GM18519 (cell line): ENCODE data around the gene CNOT4.
"Not testable (repeated sequence)": the region's sequence is repeated elsewhere in the genome, so short reads cannot be mapped to it uniquely, and the experiment has no call there.

Experiments
- ATAC-seq: cut with Tn5 transposase; IDR thresholded peaks from one replicate; pipeline ENCODE4 v1.9.1; 2021; ENCODE audit warnings: mild to moderate bottlenecking, moderate library complexity; ENCODE audit not compliant: unreplicated experiment, low FRiP score

CNOT4 gene

GRCh38 chr7:135370656-135371055, 139.2 kb downstream of the CNOT4 start:
- no peak for ATAC-seq

GRCh38 chr7:135369405-135369804, 140.5 kb downstream of the CNOT4 start:
- ATAC-seq, result no peak

GRCh38 chr7:135368416-135369186, 141.3 kb downstream of the CNOT4 start:
- no peak for ATAC-seq

DNA sequence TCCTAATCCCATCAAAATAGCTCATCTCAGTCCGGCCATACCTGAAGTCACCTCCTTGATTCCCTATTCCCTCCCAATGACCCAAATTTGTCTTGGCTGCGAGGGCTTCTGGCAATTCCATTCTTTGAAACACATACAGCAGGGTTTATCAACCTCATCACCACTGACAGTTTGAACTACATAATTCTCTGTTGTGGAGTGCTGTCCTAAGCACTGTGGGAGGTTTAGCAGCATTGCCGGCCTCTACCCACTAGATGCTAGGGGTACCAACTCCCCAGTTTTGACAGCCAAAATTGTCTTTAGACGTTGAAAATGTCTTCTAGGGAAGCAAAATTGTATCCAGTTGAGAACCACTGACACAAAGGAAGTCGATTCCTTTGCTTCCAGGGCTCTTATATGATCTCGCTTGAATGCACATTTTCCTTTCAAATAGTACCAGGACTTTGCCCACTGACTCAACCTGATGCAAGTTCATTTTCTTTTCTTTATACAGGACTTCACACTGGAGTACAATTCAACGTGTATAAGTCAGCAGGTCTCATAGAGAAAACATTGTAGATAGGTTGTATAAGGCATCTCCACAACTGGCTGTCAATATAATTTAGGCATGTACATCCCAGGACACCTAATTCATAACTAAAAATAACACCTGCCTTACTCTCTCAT, 142.9 kb downstream of the CNOT4 start:
- no peak for ATAC-seq

DNA sequence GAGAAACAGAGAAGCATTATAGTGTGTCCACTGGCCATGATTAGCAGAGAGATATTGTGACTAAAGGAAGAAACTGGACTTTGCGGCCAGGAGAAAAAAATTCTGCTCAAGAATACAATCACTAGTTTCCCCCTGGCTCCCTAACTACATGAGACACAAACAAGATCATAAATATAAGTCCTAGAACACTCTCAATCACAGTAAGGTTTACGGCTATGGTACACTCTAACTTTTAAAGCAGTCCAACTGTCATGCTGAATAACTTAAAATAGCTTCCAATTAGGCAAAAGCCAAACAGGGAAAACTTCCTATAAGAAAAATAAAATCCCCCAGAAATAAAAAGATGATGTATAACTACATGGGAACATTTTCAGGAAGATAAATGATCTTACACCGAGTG, 144.2 kb downstream of the CNOT4 start:
- no peak for ATAC-seq

DNA sequence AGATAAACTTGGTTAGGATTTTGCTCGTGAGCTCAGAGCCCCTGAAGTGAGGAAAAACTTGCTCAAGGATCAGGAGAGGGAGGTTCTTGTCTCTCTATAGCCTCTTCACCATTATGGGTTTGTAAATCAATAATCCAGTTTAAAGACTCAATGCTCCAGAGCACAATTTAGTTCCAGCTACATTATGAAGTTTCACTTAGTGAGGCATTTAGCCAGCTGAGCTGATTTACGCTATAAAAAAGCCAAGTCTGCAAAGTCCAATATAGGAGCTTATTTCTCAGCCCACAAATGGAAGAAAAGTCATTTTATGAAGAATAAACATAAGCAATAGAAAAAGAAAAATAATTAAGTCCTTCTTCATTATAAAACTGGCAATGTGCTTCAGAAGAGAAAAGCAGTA, 145.7 kb downstream of the CNOT4 start:
- ATAC-seq, result no peak

- no peak for ATAC-seq
Observed at GRCh38 chr7:135362871-135363270, 147.0 kb downstream of the CNOT4 start.

GRCh38 chr7:135361788-135362187, 148.1 kb downstream of the CNOT4 start:
- no peak for ATAC-seq

DNA sequence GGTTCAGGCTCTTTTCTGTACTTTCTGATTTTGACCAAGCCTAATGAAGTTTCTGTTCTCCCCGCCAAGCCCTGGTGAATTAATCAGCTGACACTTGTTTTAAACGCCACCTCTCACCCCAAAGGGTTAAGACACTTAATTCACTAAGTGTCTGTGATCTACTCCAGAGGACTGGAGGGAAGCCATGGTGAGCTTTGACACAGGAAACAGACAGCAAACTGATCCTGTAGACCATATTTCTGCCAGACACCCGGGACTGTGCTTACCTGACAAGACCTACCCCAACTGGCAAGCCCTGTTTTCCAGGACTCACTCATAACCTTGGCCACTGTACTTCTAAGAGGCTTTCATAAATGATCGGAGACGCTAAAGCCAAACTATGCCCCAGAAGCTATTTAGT, 150.3 kb downstream of the CNOT4 start:
- no peak for ATAC-seq

- no peak for ATAC-seq
Observed at GRCh38 chr7:135355377-135356048, 154.4 kb downstream of the CNOT4 start.

- no peak for ATAC-seq
Observed at GRCh38 chr7:135353832-135354231, 156.1 kb downstream of the CNOT4 start.

DNA sequence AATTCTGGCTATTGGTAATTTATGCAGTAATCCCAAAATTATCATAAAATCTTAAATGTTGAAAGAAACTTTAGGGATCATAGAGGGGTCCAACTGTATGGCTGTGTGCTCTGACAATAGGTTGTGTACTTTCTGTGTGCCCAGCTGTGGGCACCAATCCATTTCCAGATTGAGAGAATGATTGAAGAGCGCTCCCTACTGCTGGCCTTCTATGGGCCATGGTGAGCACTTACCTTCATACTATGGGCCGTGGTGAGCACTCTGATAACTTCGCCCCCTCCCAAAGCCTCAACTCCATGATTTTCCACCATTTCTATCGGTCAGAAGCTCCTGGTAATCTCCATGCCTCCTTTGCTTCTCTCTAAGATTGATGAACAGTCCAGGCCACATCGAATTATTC, 157.6 kb downstream of the CNOT4 start:
- ATAC-seq, result no peak

- not testable (repeated sequence) for ATAC-seq
Observed at GRCh38 chr7:135351070-135351469, 158.8 kb downstream of the CNOT4 start.

DNA sequence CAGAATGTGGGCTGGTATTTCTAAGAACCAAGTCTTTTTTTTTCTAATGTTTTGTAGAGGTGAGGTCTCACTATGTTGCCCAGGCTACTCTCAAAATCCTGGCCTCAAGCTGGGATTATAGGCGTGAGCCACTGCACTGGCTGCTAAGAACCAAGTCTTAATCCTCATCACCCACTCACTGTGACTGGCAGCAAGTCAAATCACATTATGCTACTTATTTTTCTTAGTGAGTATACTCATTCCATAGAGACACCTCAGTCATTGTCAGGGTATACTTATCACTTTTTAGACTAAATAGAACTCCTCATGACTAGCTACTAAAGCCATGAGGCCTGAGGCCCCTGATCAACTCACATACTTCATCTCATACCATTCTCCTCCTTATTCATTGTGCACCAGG, 160.2 kb downstream of the CNOT4 start:
- ATAC-seq, result no peak

GRCh38 chr7:135348493-135348892, 161.4 kb downstream of the CNOT4 start:
- no peak for ATAC-seq

GRCh38 chr7:135343361-135343760, 166.5 kb downstream of the CNOT4 start:
- ATAC-seq, result no peak

DNA sequence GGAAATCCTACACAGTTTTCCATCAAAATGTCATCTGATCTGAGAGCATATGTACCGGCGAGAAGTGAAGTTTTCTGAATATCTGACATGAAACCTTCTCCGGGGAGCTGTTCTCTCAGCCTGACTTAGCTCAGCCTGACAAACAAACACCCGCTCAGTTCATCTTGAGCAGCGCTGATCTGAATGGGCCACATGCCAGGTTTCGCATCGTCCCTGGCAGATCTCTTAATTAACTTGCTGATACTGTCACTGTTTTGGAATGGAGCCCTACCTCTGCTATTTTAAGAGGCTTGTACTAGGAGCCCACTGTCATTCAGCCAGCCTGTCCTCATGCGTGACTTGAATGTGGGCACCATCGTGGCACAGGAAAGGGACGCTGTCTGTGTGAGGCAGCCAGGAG, 167.0 kb downstream of the CNOT4 start:
- no peak for ATAC-seq

- no peak for ATAC-seq
Observed at GRCh38 chr7:135341049-135341448, 168.9 kb downstream of the CNOT4 start.

DNA sequence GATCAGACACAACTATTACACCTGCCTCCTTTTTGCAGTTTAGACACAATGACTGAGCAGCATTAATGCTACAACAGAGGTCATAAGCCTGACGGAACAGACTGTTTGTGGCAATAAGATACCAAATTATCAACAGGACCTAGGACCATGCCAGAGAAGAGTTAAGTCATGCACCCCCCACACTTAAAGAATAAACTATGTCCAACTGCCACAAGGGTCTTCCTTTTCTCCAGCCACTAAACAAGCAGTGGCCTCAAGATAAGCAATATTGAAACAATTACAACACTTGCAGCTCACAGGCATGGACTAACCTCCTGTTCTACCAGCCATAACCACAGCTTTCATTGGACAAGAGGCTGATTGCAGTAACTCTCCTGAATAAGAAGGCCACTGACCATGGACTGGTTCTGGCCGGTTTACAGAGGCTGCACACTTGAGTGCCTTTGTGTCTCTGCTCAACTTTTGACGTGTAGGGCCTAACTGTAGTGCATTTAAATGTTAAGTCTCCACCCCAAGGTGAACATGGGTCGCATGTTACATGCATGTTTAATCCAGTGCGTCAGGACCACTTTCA, 171.8 kb downstream of the CNOT4 start:
- ATAC-seq, result no peak

DNA sequence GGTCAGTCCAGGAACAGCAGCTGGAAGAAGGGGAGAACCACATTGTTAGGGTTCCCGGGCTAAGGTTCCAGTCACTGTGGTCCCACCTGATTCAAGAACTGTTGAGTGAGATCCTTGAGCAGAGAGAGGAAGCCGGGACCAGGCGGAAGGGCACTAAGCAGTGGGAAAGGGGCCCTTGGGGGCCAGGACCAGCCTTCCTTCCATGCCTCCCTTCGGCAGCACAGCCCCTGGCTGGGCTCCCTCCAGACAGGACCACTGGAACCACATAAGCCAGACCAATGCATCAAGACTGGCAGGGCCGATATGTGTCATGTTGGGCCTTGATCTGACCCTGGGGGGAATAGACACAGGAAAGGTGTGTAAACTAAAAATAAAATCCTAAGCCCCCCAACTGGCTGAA, 172.4 kb downstream of the CNOT4 start:
- ATAC-seq, result no peak

GRCh38 chr7:135335628-135336139, 174.2 kb downstream of the CNOT4 start:
- ATAC-seq, result no peak
